SK-N-SH (cell line): ENCODE data around the gene PFKL. TPM values are rescaled to one million over a fixed set of nuclear protein-coding genes. Genes with fewer than 3 reads are reported as not detected.

ENCODE experiments used
- CTCF ChIA-PET: fragments of 300-600, 350-600 bp; formaldehyde crosslinking; extraction: SDS; loops from one replicate; lab custom pipeline; 2021; lab: Yijun Ruan, JAX
- POLR2A ChIA-PET: fragments of 350-600 bp; sonication (Branson Sonifier 250); formaldehyde crosslinking; extraction: SDS; loops from one replicate; lab custom pipeline; 2020; ENCODE audit warnings: antibody characterized with exemption, inconsistent platforms; lab: Yijun Ruan, JAX
- DNase-seq: peaks from one replicate; pipeline ENCODE4 v3.0.0; 2012
- H2AFZ ChIP-seq: fragments of 200-600 bp; sonication (generic); 2 replicates; pipeline ENCODE4 v1.8.1; 2016; ENCODE audit warnings: antibody characterized with exemption, mild to moderate bottlenecking, low read depth
- H3F3A ChIP-seq: fragments of 200-600 bp; sonication (generic); replicated peaks from 2 replicates; pipeline ENCODE3; 2016; ENCODE audit warnings: antibody characterized with exemption, mild to moderate bottlenecking; ENCODE audit not compliant: insufficient read depth
- H3K27ac ChIP-seq, 2 experiments: fragments of 200-500 bp in 1 of 2; fragments of 200-600 bp in 1 of 2; sonication (Bioruptor generic) in 1 of 2; sonication (generic), shearing (Covaris generic) in 1 of 2; 2 replicates each; pipeline versions ENCODE4 v1.5.1 to v1.6.1; 2014 to 2016; ENCODE audit warnings: low read depth in 2 of 2, inconsistent platforms in 1 of 2, low read length in 1 of 2, mild to moderate bottlenecking in 1 of 2, mixed read lengths in 1 of 2
- H3K27me3 ChIP-seq: fragments of 200-600 bp; sonication (generic), shearing (Covaris generic); 2 replicates; pipeline ENCODE4 v1.6.1; 2016; ENCODE audit warnings: mixed run types; ENCODE audit not compliant: insufficient read depth
- H3K36me3 ChIP-seq, 2 experiments: fragments of 200-500 bp in 1 of 2; fragments of 200-600 bp in 1 of 2; sonication (Bioruptor generic) in 1 of 2; sonication (generic) in 1 of 2; replicated peaks in 1 of 2; 2 replicates each; pipeline versions ENCODE3 to v1.5.1; 2014 to 2016; ENCODE audit warnings: low read length in 1 of 2, mild to moderate bottlenecking in 1 of 2; ENCODE audit not compliant: insufficient read depth in 2 of 2, control insufficient read depth in 1 of 2
- H3K4me1 ChIP-seq, 2 experiments: fragments of 200-500 bp in 1 of 2; fragments of 200-600 bp in 1 of 2; sonication (Bioruptor generic) in 1 of 2; sonication (generic), shearing (Covaris generic) in 1 of 2; 2 replicates each; pipeline versions ENCODE4 v1.5.1 to v1.6.1; 2014 to 2016; ENCODE audit warnings: low read depth in 1 of 2, low read length in 1 of 2, mixed run types in 1 of 2; ENCODE audit not compliant: insufficient read depth in 2 of 2, control insufficient read depth in 1 of 2
- H3K4me2 ChIP-seq: fragments of 200-600 bp; sonication (generic), shearing (Covaris generic); 2 replicates; pipeline ENCODE4 v1.6.1; 2017; ENCODE audit warnings: mixed run types
- H3K4me3 ChIP-seq, 2 experiments: fragments of 200-500 bp in 1 of 2; fragments of 200-600 bp in 1 of 2; sonication (Bioruptor generic) in 1 of 2; sonication (generic), shearing (Covaris generic) in 1 of 2; 2 replicates each; pipeline versions ENCODE4 v1.5.1 to v1.8.1; 2014 to 2016; ENCODE audit warnings: low read depth in 2 of 2, inconsistent platforms in 1 of 2, low read length in 1 of 2, mild to moderate bottlenecking in 1 of 2, mixed read lengths in 1 of 2, moderate library complexity in 1 of 2
- H3K79me2 ChIP-seq: fragments of 200-600 bp; sonication (generic); 2 replicates; pipeline ENCODE4 v1.8.1; 2017; ENCODE audit warnings: mild to moderate bottlenecking; ENCODE audit not compliant: insufficient read depth
- H3K9ac ChIP-seq: fragments of 200-600 bp; sonication (generic); 2 replicates; pipeline ENCODE4 v1.6.1; 2017; ENCODE audit warnings: mixed run types
- H3K9me2 ChIP-seq: fragments of 200-600 bp; sonication (generic); 2 replicates; pipeline ENCODE4 v1.6.1; 2017; ENCODE audit warnings: mixed run types
- H3K9me3 ChIP-seq: fragments of 200-600 bp; sonication (generic); 2 replicates; pipeline ENCODE4 v1.6.1; 2017; ENCODE audit warnings: mixed run types, mild to moderate bottlenecking, moderate library complexity
- H4K20me1 ChIP-seq: fragments of 200-600 bp; sonication (generic); 2 replicates; pipeline ENCODE4 v1.6.1; 2017; ENCODE audit warnings: mild to moderate bottlenecking, mixed run types; ENCODE audit not compliant: insufficient read depth
- ELF1 ChIP-seq: IDR thresholded peaks from 2 replicates; pipeline ENCODE4 v1.4.0; 2012
- EZH2phosphoT487 ChIP-seq: fragments of 200-600 bp; sonication (generic); IDR thresholded peaks from 2 replicates; pipeline ENCODE4 v1.6.1; 2017; ENCODE audit warnings: low read depth, mixed run types, mild to moderate bottlenecking, antibody characterized with exemption, moderate library complexity, borderline replicate concordance
- FOSL2 ChIP-seq: IDR thresholded peaks from 2 replicates; pipeline ENCODE4 v1.4.0; 2012; ENCODE audit warnings: low read depth, mild to moderate bottlenecking, moderate library complexity, borderline replicate concordance
- FOXM1 ChIP-seq: IDR thresholded peaks from 2 replicates; pipeline ENCODE4 v1.4.0; 2012; ENCODE audit warnings: low read depth, mild to moderate bottlenecking
- GATA2 ChIP-seq: sonication (generic); formaldehyde crosslinking; IDR thresholded peaks from 2 replicates; pipeline ENCODE4 v1.5.0; 2020; ENCODE audit warnings: mild to moderate bottlenecking, missing genetic modification reagents
- NFIC ChIP-seq: IDR thresholded peaks from 2 replicates; pipeline ENCODE4 v1.4.0; 2012; ENCODE audit warnings: borderline replicate concordance
- PBX3 ChIP-seq: IDR thresholded peaks from 2 replicates; pipeline ENCODE4; 2012
- POLR2AphosphoS5 ChIP-seq: IDR thresholded peaks from 2 replicates; pipeline ENCODE4 v1.6.1; 2012; ENCODE audit warnings: low read depth, low read length
- RAD21 ChIP-seq: IDR thresholded peaks from 2 replicates; pipeline ENCODE4 v1.6.1; 2012; ENCODE audit warnings: mild to moderate bottlenecking, low read length
- RCOR1 ChIP-seq: fragments of 150-350 bp; IDR thresholded peaks from 2 replicates; pipeline ENCODE4 v1.6.1; 2017; ENCODE audit warnings: antibody characterized with exemption, low read length
- REST ChIP-seq: IDR thresholded peaks from 2 replicates; pipeline ENCODE4 v1.6.1; 2012; ENCODE audit warnings: mild to moderate bottlenecking, low read depth, low read length, moderate library complexity
- RFX5 ChIP-seq: IDR thresholded peaks from 2 replicates; pipeline ENCODE4 v1.6.1; 2012; ENCODE audit warnings: mild to moderate bottlenecking, improper control_type of control experiment, low read length
- TEAD4 ChIP-seq: IDR thresholded peaks from 2 replicates; pipeline ENCODE4 v1.4.0; 2012; ENCODE audit warnings: mild to moderate bottlenecking, borderline replicate concordance; ENCODE audit not compliant: insufficient read depth
- whole genome bisulfite sequencing: methylation state at CpG from one replicate; pipeline ENCODE4 v1.1.6; 2017; ENCODE audit warnings: low lambda C conversion rate; 5-methylcytosine and 5-hydroxymethylcytosine counted together
- polyA plus RNA-seq, 3 experiments: library from polyadenylated mRNA; depleted of rRNA; stranded (reverse); fragments of >200 nt; gene quantifications; 2 replicates each; pipeline ENCODE4 v1.2.3, GENCODE V29; 2012
- TF ChIP-seq, protein P1 (sequence below): IDR thresholded peaks from 2 replicates; pipeline ENCODE4 v1.4.0; 2012; ENCODE audit warnings: low read depth, borderline replicate concordance

PFKL gene
- polyA plus RNA-seq, 1 of the 3 experiments (the other 2 are of a cell fraction) = 118 TPM

DNA sequence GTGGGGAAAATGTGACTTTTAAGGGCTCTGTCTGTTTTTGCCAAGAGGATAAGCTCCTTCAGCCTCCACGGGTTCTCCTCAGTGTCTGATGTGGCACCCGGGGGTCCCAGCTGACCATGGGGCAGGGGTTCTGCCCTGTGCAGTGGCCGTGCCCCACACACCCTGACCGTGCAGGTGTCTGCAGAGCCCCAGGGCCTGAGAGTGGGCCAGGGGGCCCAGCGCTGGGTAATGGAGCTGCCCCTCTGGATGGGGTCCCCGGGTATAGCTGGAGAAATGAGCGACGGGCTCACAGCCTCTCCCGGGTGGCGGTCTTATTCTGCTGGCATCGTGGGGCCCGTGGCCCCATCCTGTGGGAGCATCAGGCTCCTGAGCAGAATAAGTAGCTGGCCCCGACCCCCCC lies 2.9 kb upstream of the PFKL start:
- DNase-seq = no peak
- H2AFZ ChIP-seq = no peak overlapping the region
- H3F3A ChIP-seq = no peaks in the 10 kb centered on the region
- H3K4me3 ChIP-seq = no peak overlapping the region
- H3K27me3 ChIP-seq = no peaks in the 10 kb centered on the region
- no peak overlapping the region for H3K27ac ChIP-seq
- 29% methylated on average over 3 of the region's 13 CpGs for WGBS
- no peak for TF ChIP-seq ELF1
- no peak for TF ChIP-seq RFX5
- no peak for TF ChIP-seq PBX3
- TF ChIP-seq TEAD4 = no peak
- no peak for TF ChIP-seq POLR2AphosphoS5
- TF ChIP-seq REST = no peak
- no peak for TF ChIP-seq FOSL2
- TF ChIP-seq RAD21 = no peak
- TF ChIP-seq FOXM1 = no peak
- TF ChIP-seq, protein P1, sequence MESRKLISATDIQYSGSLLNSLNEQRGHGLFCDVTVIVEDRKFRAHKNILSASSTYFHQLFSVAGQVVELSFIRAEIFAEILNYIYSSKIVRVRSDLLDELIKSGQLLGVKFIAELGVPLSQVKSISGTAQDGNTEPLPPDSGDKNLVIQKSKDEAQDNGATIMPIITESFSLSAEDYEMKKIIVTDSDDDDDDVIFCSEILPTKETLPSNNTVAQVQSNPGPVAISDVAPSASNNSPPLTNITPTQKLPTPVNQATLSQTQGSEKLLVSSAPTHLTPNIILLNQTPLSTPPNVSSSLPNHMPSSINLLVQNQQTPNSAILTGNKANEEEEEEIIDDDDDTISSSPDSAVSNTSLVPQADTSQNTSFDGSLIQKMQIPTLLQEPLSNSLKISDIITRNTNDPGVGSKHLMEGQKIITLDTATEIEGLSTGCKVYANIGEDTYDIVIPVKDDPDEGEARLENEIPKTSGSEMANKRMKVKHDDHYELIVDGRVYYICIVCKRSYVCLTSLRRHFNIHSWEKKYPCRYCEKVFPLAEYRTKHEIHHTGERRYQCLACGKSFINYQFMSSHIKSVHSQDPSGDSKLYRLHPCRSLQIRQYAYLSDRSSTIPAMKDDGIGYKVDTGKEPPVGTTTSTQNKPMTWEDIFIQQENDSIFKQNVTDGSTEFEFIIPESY = no peak
- TF ChIP-seq GATA2 = no peak
- TF ChIP-seq EZH2phosphoT487 = no peak
- no peak for TF ChIP-seq RCOR1
- no peak for TF ChIP-seq NFIC
- H3K9me2 ChIP-seq = no peaks in the 10 kb centered on the region
- H3K9ac ChIP-seq = no peak overlapping the region
- peaks cover 14% of the 10 kb centered on the region for H4K20me1 ChIP-seq
- no peaks in the 10 kb centered on the region for H3K9me3 ChIP-seq
- H3K4me1 ChIP-seq = peaks cover 3 to 16% of the 10 kb centered on the region in 2 experiments; a peak in 1 of 4 replicates
- no peak overlapping the region for H3K4me2 ChIP-seq
- H3K79me2 ChIP-seq = peaks cover 18% of the 10 kb centered on the region
- ChIA-PET POLR2A (no interaction called here), CTCF (interaction anchor here (0.6 to 1.9 kb wide), 30 partner anchors 9 to 490 kb away, joined by 3 to 21 read pairs (median 3); partner anchors contain the start of gene CFAP410)
- H3K36me3 ChIP-seq = no peaks in the 10 kb centered on the region
